GM11168 (cell line): ENCODE data around the gene LSM3.

Source experiments
- in situ Hi-C: fragments of 300-500 bp; cut with MboI; formaldehyde crosslinking; loops from one replicate; pipeline ENCODE4 v1.12.0; 2022; ENCODE audit warnings: low sequenced_read_pairs; ENCODE audit not compliant: unreplicated experiment

Gene LSM3

GRCh38 chr3:14156201-14156600, 22.4 kb upstream of the LSM3 start:
- in situ Hi-C loops = no loop called here

- in situ Hi-C loops = no loop called here
Measured at GRCh38 chr3:14156843-14157561, 21.6 kb upstream of the LSM3 start.

GRCh38 chr3:14157951-14158350, 20.7 kb upstream of the LSM3 start:
- in situ Hi-C loops = no loop called here

GRCh38 chr3:14158370-14158769, 20.2 kb upstream of the LSM3 start:
- in situ Hi-C loops = no loop called here

GRCh38 chr3:14159426-14159825, 19.2 kb upstream of the LSM3 start:
- in situ Hi-C loops = no loop called here

GRCh38 chr3:14161282-14161681, 17.3 kb upstream of the LSM3 start:
- in situ Hi-C loops = no loop called here

GRCh38 chr3:14162178-14162577, 16.4 kb upstream of the LSM3 start:
- in situ Hi-C loops = no loop called here

GRCh38 chr3:14166877-14167603, 11.6 kb upstream of the LSM3 start:
- in situ Hi-C loops = no loop called here

- in situ Hi-C loops = no loop called here
Measured at GRCh38 chr3:14169435-14169834, 9.2 kb upstream of the LSM3 start.

GRCh38 chr3:14169871-14170270, 8.7 kb upstream of the LSM3 start:
- in situ Hi-C loops = no loop called here

GRCh38 chr3:14170531-14171159, 8.0 kb upstream of the LSM3 start:
- in situ Hi-C loops = no loop called here

GRCh38 chr3:14172496-14172895, 6.1 kb upstream of the LSM3 start:
- in situ Hi-C loops = no loop called here

GRCh38 chr3:14174483-14174882, 4.1 kb upstream of the LSM3 start:
- in situ Hi-C loops = no loop called here

GRCh38 chr3:14175383-14176037, 3.1 kb upstream of the LSM3 start:
- in situ Hi-C loops = no loop called here

- in situ Hi-C loops = no loop called here
Measured at GRCh38 chr3:14177580-14178246, 904 bp upstream of the LSM3 start.

- in situ Hi-C loops = no loop called here
Measured at GRCh38 chr3:14179114-14179465, 473 bp downstream of the LSM3 start.

- in situ Hi-C loops = no loop called here
Measured at GRCh38 chr3:14179795-14180194, 1.2 kb downstream of the LSM3 start.

- in situ Hi-C loops = no loop called here
Measured at GRCh38 chr3:14181253-14181652, 2.6 kb downstream of the LSM3 start.

- in situ Hi-C loops = no loop called here
Measured at GRCh38 chr3:14183015-14183577, 4.5 kb downstream of the LSM3 start.

GRCh38 chr3:14186854-14187458, 8.3 kb downstream of the LSM3 start:
- in situ Hi-C loops = no loop called here
